Lower leg skin (tissue), 4 donors: Measurements from ENCODE around the gene KLK13. TPM values are rescaled to one million over a fixed set of nuclear protein-coding genes. Genes with fewer than 3 reads are reported as not detected.

Experiments used
- DNase-seq, 2 donors: peaks; one replicate each; pipeline ENCODE4 v3.0.0-alpha.2; 2019; ENCODE audit warnings: low spot score in 2 of 2
- H3K4me3 ChIP-seq: fragments of 200-600 bp; sonication (generic); 2 replicates; pipeline ENCODE4 v1.5.1; 2017; ENCODE audit warnings: mild to moderate bottlenecking, low read depth; ENCODE audit not compliant: poor library complexity, severe bottlenecking
- POLR2A ChIP-seq, 2 donors: fragments of 450-650 bp; IDR thresholded peaks; one replicate each; pipeline ENCODE4 v1.6.1; 2016 to 2017; ENCODE audit warnings: antibody characterized with exemption in 2 of 2, mild to moderate bottlenecking in 1 of 2, moderate library complexity in 1 of 2
- WGBS, 2 donors: methylation state at CpG; one replicate each; pipeline ENCODE4 v1.1.5; 2018; 5-methylcytosine and 5-hydroxymethylcytosine counted together
- intact Hi-C: fragments of 100-400 bp; cut with DNase I; formaldehyde crosslinking; loops from one replicate; pipeline ENCODE4 v1.15.0; 2023; ENCODE audit warnings: low total_unique reads
- total RNA-seq, 4 donors: library from RNA; depleted of rRNA; stranded (reverse); fragments of >200 nt; gene quantifications; one replicate each; pipeline ENCODE4 v1.1.0, GENCODE V29; 2016
- TF ChIP-seq, protein P1 (sequence below), 3 donors: fragments of 450-650 bp; IDR thresholded peaks; one replicate each; pipeline ENCODE4 v1.5.1; 2016; ENCODE audit warnings: antibody characterized with exemption in 3 of 3, mild to moderate bottlenecking in 3 of 3, moderate library complexity in 2 of 3

KLK13 gene
- total RNA-seq, 4 donors from 2014 or later, result 8.6 to 39.1 (median 9.5) TPM

DNA sequence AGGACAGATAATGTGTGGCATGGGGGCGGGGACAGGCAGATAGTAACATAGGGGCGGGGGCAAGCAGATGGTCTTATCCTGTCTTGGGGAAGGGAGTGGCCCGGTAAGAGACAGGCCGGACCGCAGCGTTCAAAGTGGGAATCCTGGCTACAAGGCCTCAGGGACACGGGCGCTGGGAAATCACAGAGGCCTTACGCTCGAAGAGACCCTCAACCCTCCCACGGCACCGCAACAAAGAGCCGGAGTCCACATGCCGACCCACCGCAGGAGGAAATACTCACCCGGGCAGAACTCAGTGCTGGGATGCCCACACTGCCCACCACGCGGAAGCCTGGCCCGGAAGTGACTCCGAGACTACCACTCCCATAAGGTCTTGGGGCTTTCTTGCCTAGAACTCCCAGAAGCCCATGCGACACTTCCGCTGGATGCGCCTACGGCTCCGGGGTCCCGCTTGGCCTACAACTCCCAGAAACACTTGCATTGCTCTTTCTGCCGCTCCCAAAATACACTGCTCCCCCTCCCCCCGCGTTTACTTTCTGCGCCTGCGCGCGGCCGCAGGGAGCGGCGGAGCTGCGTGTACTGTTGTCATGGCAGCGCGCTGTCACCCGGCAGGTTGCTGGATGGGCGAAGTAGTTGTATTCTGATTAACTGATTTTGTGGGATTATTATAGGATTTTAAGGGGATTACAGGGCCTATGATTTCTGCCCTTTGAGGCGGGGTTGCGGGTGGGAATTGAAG is 43.3 kb upstream of the KLK13 start, which contains the start of gene CTU1:
Gene CTU1 (minus strand): TSS at position 344 of the 739 bp plus-strand sequence. CDS start 3,840 bp downstream, outside the sequence.
- intact Hi-C loops, result no loop called here
- TF ChIP-seq, protein P1, sequence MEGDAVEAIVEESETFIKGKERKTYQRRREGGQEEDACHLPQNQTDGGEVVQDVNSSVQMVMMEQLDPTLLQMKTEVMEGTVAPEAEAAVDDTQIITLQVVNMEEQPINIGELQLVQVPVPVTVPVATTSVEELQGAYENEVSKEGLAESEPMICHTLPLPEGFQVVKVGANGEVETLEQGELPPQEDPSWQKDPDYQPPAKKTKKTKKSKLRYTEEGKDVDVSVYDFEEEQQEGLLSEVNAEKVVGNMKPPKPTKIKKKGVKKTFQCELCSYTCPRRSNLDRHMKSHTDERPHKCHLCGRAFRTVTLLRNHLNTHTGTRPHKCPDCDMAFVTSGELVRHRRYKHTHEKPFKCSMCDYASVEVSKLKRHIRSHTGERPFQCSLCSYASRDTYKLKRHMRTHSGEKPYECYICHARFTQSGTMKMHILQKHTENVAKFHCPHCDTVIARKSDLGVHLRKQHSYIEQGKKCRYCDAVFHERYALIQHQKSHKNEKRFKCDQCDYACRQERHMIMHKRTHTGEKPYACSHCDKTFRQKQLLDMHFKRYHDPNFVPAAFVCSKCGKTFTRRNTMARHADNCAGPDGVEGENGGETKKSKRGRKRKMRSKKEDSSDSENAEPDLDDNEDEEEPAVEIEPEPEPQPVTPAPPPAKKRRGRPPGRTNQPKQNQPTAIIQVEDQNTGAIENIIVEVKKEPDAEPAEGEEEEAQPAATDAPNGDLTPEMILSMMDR (IDR thresholded peaks at IDR 0.05), result no peak
- TF ChIP-seq POLR2A (IDR thresholded peaks at IDR 0.05), result no peak
- peak within 1 kb of the TSS; percentile 43 for H3K4me3 ChIP-seq
- 0 to 1% methylated on average over 17 to 40 of the region's 43 CpGs for WGBS, 2 donors
- peak; percentile 98 to 99 for DNase-seq

DNA sequence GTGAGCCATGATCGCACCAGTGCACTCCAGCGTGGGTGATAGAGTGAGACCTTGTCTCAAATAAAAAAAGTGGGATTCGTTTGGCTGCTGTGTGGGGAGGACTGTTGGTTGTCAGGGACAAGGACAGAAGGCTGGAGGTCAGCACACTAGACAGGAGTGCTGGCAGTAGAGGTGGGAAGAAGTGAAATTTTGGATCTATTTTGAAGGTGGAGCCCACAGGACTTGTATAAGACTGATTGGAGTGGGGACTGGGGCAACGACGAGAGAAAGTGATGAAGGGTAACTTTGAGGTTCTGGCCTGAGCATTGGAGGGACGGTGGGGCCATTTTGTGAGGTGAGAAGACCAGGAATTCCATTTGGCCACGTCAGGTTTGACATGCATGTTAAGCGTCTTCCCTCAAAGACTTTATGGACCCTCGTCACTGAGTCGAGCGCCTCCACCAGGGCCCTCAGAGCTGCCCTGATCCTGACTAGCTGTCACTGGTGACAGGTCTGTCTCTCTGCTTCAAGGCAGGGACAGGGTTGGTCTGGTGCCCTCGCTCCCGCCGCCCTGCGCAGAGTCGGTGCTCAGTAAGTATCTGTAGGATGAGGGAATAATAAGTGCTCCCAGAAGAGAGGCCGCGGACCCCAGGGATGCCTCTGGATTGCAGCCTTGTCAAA is 42.6 kb upstream of the KLK13 start:
- 16% methylated on average over 18 of the region's 18 CpGs for WGBS, 2 donors
- H3K4me3 ChIP-seq, result peak overlapping the region; percentile 43
- intact Hi-C loops, result no loop called here
- TF ChIP-seq, protein P1 (IDR thresholded peaks at IDR 0.05), result no peak
- no peak for TF ChIP-seq POLR2A (IDR thresholded peaks at IDR 0.05)
- DNase-seq, result peak in 1 of 2 donors; percentile 89

- intact Hi-C loops, result loop anchor here (2.0 kb wide), 1 partner anchor 181 kb away; no protein-coding TSS in a partner anchor
- no peak for DNase-seq
- H3K4me3 ChIP-seq, result no peak overlapping the region
- no peak for TF ChIP-seq POLR2A (IDR thresholded peaks at IDR 0.05)
- TF ChIP-seq, protein P1 (IDR thresholded peaks at IDR 0.05), result no peak
- WGBS, 2 donors, result 88 to 93% methylated on average over 48 to 49 of the region's 49 CpGs
Observed at GRCh38 chr19:51103926-51104341, 39.0 kb upstream of the KLK13 start.

GRCh38 chr19:51102991-51103390 is 38.1 kb upstream of the KLK13 start:
- H3K4me3 ChIP-seq, result no peak overlapping the region
- TF ChIP-seq POLR2A (IDR thresholded peaks at IDR 0.05), result no peak
- TF ChIP-seq, protein P1 (IDR thresholded peaks at IDR 0.05), result no peak
- DNase-seq, result no peak
- 78% methylated on average over 7 of the region's 7 CpGs for WGBS, 2 donors
- intact Hi-C loops, result loop anchor here (2.0 kb wide), 1 partner anchor 180 kb away; no protein-coding TSS in a partner anchor

GRCh38 chr19:51101171-51101865 is 36.4 kb upstream of the KLK13 start:
- intact Hi-C loops, result loop anchor here (2.0 kb wide), 1 partner anchor 173 kb away; no protein-coding TSS in a partner anchor
- 51 to 57% methylated on average over 5 of the region's 5 CpGs for WGBS, 2 donors
- TF ChIP-seq POLR2A (IDR thresholded peaks at IDR 0.05), result no peak
- TF ChIP-seq, protein P1 (IDR thresholded peaks at IDR 0.05), result no peak
- no peak overlapping the region for H3K4me3 ChIP-seq
- DNase-seq, result no peak
